Measurements from ENCODE around the gene NEUROD1. TPM values are rescaled to one million over a fixed set of nuclear protein-coding genes. Genes with fewer than 3 reads are reported as not detected.
"Not testable (repeated sequence)": the region's sequence is repeated elsewhere in the genome, so short reads cannot be mapped to it uniquely, and the experiment has no call there.

Gene NEUROD1
- not detected for total RNA-seq

DNA sequence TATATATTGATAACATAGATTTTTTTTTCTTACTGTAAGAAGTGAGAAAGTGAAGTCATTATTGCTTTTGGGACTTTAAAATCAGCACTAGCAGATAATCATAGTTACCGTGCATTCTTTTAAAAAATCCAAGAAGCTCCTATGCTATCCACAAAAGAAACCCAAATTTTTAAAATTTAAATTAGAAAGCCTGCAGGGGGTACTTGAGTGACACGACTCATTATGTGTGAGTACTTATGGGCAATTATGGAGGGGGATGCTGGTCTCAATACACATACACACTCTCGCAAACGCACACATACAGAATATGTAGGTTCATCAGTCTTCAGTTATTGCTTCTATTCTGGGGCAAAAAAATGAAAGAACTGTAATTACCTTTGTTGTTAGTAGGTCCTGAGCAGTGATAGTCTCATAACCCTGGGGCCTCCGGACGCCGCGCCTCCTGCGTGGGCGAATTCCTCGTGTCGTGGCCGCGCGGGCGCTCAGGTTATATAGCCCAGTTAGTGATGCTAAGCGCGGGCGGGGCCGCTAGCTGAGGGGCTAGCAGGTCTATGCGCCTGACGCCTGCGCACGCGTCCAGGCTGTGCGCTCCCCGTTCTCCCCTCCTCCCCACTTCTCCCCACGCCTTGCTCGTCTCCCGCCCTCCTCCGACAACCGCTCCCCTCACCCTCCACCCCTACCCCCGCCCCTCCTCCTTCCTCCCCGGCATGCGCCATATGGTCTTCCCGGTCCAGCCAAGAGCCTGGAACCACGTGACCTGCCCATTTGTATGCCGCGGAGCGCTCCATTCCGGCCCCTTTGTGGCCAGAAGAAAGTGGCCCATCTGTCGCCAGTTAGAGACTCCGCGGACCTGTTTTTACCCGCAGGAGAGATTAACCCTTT lies at the start of gene NEUROD1:
TSS of gene NEUROD1 (minus strand) at position 463 of the 882 bp plus-strand sequence. CDS start 1,657 bp downstream, outside the sequence.
- Histone ChIP-seq H3K4me3 (peak within 1 kb of the TSS in 1 of 2 donors; percentile 22), H3K9me3 (no peaks in the 10 kb centered on the region), H3K27me3 (peaks cover 22% of the 10 kb centered on the region), H3K36me3 (no peaks in the 10 kb centered on the region), H3K4me1 (peaks cover 29% of the 10 kb centered on the region), H3K27ac (no peak within 1 kb of the TSS)
- intact Hi-C loops (cut with DNase I), result no loop called here
- no peak for TF ChIP-seq POLR2A (IDR thresholded peaks at IDR 0.05)
- TF ChIP-seq, protein P1, sequence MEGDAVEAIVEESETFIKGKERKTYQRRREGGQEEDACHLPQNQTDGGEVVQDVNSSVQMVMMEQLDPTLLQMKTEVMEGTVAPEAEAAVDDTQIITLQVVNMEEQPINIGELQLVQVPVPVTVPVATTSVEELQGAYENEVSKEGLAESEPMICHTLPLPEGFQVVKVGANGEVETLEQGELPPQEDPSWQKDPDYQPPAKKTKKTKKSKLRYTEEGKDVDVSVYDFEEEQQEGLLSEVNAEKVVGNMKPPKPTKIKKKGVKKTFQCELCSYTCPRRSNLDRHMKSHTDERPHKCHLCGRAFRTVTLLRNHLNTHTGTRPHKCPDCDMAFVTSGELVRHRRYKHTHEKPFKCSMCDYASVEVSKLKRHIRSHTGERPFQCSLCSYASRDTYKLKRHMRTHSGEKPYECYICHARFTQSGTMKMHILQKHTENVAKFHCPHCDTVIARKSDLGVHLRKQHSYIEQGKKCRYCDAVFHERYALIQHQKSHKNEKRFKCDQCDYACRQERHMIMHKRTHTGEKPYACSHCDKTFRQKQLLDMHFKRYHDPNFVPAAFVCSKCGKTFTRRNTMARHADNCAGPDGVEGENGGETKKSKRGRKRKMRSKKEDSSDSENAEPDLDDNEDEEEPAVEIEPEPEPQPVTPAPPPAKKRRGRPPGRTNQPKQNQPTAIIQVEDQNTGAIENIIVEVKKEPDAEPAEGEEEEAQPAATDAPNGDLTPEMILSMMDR (IDR thresholded peaks at IDR 0.05), result no peak
- no peak for TF ChIP-seq POLR2AphosphoS5 (IDR thresholded peaks at IDR 0.05; ENCODE audit: insufficient read depth in 1 of 2, low read depth in 1 of 2)
- no peak for DNase-seq (ENCODE audit: extremely low spot score in 2 of 2)

DNA sequence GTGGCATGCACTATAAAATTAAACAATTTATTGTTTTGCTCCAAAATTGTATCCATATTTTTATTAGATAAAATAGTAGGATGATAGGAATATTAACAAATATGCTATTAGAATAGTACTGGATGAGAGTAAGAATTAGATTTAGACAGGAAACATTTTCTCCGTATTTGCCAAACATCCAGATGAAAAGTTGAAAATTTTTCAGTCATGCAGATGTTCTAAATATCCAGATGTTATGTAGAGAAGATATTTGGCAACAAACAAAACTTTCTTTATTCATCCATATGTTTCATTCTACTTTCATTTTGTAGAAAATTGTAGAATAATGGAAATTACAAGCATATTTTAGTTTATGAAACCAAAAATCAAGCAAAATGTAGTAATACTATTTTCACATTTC lies 45.2 kb upstream of the NEUROD1 start:
- TF ChIP-seq POLR2AphosphoS5 (IDR thresholded peaks at IDR 0.05; ENCODE audit: insufficient read depth in 1 of 2, low read depth in 1 of 2), result no peak
- no peaks in the 10 kb centered on the region for H3K9me3 ChIP-seq
- no peak overlapping the region for H3K4me3 ChIP-seq
- H3K4me1 ChIP-seq, result no peaks in the 10 kb centered on the region
- H3K27ac ChIP-seq, result no peak overlapping the region
- DNase-seq (ENCODE audit: extremely low spot score in 2 of 2), result no peak
- no peaks in the 10 kb centered on the region for H3K36me3 ChIP-seq
- intact Hi-C loops (cut with DNase I), result no loop called here
- H3K27me3 ChIP-seq, result no peaks in the 10 kb centered on the region

DNA sequence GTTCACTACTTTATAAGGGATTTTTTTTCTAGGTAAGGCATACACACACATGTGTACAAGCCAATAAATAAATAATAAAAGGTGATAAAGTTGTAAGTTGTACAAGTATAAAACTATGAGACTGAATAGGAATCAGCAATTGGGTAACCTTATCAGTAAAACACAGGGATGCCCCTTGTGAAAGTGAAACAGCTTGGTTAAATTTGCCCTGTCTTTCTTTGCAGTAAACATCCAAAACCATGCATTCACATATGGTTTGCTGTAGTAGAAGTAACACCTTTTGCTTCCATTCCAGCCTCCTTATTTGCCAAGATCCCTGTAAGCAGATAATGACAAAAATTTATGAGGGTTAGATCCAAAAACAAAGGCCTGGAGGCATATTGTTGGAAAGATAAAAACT lies 44.3 kb upstream of the NEUROD1 start:
- no peaks in the 10 kb centered on the region for H3K27me3 ChIP-seq
- no peak overlapping the region for H3K4me3 ChIP-seq
- H3K9me3 ChIP-seq, result no peaks in the 10 kb centered on the region
- no peaks in the 10 kb centered on the region for H3K36me3 ChIP-seq
- no peak for TF ChIP-seq POLR2AphosphoS5 (IDR thresholded peaks at IDR 0.05; ENCODE audit: insufficient read depth in 1 of 2, low read depth in 1 of 2)
- no peak for TF ChIP-seq POLR2A (IDR thresholded peaks at IDR 0.05)
- TF ChIP-seq, protein P1 (IDR thresholded peaks at IDR 0.05), result no peak
- H3K27ac ChIP-seq, result no peak overlapping the region
- intact Hi-C loops (cut with DNase I), result no loop called here
- no peak for DNase-seq (ENCODE audit: extremely low spot score in 2 of 2)
- H3K4me1 ChIP-seq, result no peaks in the 10 kb centered on the region

DNA sequence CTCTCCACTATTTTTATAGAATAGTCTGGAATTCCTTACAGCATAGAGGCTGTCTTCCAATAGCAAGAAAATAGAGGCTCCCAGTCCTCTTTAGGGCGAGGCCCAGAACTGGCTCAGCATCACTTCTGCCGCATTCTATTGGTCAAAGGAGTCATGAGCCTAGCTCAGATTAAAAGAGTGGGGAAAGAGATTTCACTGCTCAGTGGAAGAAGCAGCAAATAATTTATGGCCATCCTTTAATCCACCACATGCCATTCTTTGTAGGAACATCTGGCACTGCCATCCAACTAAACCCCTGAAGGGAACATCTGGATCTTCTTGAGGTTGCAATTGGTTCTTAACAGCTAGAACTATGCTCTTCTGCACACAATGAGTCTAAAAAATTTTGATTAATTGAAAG lies 43.4 kb upstream of the NEUROD1 start:
- no peak overlapping the region for H3K27ac ChIP-seq
- intact Hi-C loops (cut with DNase I), result no loop called here
- H3K4me1 ChIP-seq, result no peaks in the 10 kb centered on the region
- no peaks in the 10 kb centered on the region for H3K9me3 ChIP-seq
- H3K36me3 ChIP-seq, result no peaks in the 10 kb centered on the region
- H3K27me3 ChIP-seq, result no peaks in the 10 kb centered on the region
- TF ChIP-seq, protein P1 (IDR thresholded peaks at IDR 0.05), result no peak
- TF ChIP-seq POLR2A (IDR thresholded peaks at IDR 0.05) (no peak), POLR2AphosphoS5 (IDR thresholded peaks at IDR 0.05; ENCODE audit: insufficient read depth in 1 of 2, low read depth in 1 of 2) (no peak)
- no peak overlapping the region for H3K4me3 ChIP-seq
- DNase-seq (ENCODE audit: extremely low spot score in 2 of 2), result no peak

DNA sequence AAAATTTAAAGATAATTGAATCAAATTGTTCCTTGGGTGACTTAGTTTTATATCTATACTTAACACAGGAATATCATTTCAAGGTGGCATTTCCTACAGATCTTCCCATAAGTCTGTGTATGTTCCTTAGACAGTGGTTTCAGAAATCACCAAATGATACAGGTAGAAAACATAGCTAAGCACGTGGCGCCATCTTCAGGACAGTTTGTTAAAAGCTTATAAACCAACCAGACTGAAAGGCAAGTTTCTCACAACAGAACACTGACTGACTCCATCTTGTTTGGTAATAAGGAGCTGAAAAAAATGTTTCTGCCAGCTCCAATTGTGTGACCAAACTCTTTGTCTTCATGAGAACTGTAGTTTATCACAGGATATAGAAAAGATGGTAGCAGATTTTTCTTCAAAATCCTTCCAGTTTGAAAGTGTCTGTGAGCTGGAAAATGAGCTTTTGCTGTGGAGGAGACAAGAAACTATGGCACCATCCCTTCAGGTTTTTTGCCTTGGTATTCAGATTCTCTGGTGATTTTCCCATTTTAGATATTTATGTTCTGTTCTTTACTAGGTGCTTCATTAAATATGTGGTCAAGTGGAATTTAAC lies 34.8 kb upstream of the NEUROD1 start:
- Histone ChIP-seq H3K27ac (no peak overlapping the region), H3K36me3 (no peaks in the 10 kb centered on the region), H3K4me1 (no peaks in the 10 kb centered on the region), H3K4me3 (no peak overlapping the region), H3K9me3 (no peaks in the 10 kb centered on the region), H3K27me3 (no peaks in the 10 kb centered on the region)
- intact Hi-C loops (cut with DNase I), result no loop called here
- no peak for DNase-seq (ENCODE audit: extremely low spot score in 2 of 2)
- no peak for TF ChIP-seq POLR2A (IDR thresholded peaks at IDR 0.05)
- TF ChIP-seq, protein P1 (IDR thresholded peaks at IDR 0.05), result peak in 2 of 3 experiments; percentile 25 to 29

DNA sequence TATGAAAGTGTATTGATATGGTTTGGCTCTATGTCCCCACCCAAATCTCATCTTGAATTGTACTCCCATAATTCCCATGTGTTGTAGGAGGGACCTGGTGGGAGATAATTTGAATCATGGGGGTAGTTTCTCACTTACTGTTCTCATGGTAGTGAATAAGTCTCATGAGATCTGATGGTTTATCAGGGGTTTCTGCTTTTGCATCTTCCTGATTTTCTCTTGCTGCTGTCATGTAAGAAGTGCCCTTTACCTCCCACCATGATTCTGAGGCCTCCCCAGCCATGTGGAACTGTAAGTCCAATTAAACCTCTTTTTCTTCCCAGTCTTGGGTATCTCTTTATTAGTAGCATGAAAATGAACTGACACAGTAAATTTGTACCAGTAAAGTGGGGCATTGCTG lies 30.7 kb upstream of the NEUROD1 start:
- H3K27ac ChIP-seq; H3K4me3 ChIP-seq; DNase-seq (ENCODE audit: extremely low spot score in 2 of 2); intact Hi-C loops (cut with DNase I); H3K27me3 ChIP-seq; H3K9me3 ChIP-seq; H3K4me1 ChIP-seq; H3K36me3 ChIP-seq: not testable (repeated sequence)

DNA sequence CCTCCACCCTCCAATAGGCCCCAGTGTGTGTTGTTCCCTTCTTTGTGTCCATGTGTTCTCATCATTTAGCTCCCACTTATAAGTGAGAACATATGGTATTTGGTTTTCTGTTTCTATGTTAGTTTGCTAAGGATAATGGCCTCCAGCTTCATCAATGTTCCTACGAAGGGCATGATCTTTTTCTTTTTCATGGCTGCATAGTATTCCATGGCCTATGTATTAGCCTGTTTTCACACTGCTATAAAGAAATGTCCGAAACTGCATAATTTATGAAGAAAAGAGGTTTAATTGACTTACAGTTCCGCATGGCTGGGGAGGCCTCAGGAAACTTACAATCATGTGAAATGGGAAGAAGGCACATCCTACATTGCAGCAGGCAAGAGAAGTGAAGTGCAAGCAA lies 22.2 kb upstream of the NEUROD1 start:
- DNase-seq (ENCODE audit: extremely low spot score in 2 of 2); H3K4me1 ChIP-seq; intact Hi-C loops (cut with DNase I): not testable (repeated sequence)

More for the DNA sequence above, 22.2 kb upstream of the NEUROD1 start:
- not testable (repeated sequence) for H3K27me3 ChIP-seq, H3K27ac ChIP-seq, H3K9me3 ChIP-seq, H3K36me3 ChIP-seq, H3K4me3 ChIP-seq

Data from vagina (tissue), 2 donors.